HG03039 (cell line): ENCODE results near the gene ACAN.

Experiments
- ATAC-seq: cut with Tn5 transposase; IDR thresholded peaks from one replicate; pipeline ENCODE4 v1.9.1; 2021; ENCODE audit warnings: mild to moderate bottlenecking, moderate library complexity; ENCODE audit not compliant: unreplicated experiment

Gene ACAN

DNA sequence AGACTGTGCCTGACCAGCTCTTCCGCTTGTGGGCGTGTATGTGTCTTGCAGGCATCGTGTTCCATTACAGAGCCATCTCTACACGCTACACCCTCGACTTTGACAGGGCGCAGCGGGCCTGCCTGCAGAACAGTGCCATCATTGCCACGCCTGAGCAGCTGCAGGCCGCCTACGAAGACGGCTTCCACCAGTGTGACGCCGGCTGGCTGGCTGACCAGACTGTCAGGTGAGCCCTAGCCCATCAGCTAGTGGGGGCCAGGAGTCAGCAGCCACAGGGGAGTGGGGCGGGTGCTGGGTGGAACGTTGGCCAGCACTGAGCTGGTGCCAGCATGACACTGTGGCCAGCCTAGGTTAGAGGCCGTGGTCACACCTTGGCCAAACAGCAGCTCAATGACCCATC lies 36.7 kb downstream of the ACAN start:
- no peak for ATAC-seq

DNA sequence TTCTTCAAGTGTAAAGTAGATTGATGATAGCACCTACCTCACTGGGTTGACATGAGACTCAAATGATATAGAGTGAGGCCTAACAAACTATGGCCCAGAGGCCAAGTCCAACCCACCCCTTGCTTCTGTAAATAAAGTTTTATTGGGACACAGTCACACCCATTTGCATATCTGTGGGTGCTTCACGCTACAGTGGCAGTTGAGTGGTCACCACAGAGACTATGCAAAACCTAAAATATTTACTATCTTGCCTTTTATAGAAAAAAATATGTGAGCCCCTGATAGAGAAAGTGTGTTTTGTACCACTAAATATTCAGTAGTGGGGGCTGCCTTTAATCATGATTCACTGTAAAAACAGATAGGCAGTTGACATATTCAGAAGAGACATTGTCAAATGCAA lies 38.0 kb downstream of the ACAN start:
- no peak for ATAC-seq

DNA sequence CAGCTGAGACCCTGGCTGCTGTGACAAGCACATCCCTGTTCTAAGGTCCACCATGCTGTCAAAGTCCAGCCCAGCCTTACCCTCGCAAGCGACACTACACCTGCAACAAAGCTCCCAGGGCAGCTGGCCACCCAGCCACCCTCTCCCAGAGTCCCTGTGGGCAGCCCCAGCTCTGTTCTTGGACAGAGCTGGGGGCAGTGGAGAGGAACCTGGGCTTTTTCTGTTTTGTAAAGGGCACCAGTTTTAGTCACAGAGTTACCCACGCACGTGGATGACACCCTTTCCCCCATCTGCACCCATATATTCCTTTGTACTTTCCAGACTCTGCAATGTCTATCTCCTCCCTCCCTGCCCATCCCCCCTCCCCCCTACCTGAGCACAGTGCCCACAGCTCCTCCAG lies 38.9 kb downstream of the ACAN start:
- no peak for ATAC-seq

DNA sequence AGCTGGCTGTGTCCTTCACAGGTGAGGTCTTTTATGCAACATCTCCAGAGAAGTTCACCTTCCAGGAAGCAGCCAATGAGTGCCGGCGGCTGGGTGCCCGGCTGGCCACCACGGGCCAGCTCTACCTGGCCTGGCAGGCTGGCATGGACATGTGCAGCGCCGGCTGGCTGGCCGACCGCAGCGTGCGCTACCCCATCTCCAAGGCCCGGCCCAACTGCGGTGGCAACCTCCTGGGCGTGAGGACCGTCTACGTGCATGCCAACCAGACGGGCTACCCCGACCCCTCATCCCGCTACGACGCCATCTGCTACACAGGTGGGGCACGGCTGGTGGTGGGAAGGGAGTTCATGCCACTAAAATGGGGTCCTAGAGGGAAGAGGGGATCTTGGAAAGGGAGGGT lies 40.1 kb downstream of the ACAN start:
- no peak for ATAC-seq

DNA sequence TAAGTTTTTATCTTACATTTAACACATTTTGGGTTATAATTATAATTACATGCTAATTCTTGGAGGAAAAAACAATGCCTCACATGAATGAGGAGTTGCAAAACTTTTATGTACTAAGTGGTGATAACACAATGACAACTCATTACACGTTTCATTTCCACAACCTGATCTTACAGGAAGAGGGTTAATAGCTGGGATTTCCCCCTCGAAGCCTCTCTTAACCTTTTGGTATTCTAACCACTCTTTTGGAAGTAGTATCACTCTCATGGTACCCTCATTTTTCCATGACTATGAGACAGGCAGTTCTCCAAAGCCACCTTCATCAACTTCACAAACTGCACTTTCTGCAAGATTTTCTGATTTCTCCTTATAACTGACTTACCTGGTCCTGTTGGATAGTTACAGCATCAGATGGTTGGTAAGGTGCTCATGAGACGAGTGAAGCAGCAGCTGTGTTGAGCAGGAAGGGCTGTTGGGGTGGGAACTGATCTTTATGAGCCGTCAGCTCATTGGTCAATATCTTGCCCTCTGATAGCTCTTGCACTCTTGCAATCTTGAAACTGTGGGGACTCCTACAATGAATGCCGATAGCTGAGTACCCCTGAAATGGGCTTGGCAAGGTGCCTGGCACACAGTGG lies 41.6 kb downstream of the ACAN start:
- ATAC-seq = no peak

DNA sequence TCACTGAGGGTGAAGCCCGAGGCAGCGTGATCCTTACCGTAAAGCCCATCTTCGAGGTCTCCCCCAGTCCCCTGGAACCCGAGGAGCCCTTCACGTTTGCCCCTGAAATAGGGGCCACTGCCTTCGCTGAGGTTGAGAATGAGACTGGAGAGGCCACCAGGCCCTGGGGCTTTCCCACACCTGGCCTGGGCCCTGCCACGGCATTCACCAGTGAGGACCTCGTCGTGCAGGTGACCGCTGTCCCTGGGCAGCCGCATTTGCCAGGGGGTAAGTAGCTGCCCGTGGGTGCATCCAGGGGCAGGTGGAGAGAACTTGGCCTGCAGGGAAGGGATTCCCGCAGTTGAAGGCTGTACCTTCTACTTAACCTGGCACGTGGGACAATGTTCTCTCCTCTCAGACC lies 42.4 kb downstream of the ACAN start:
- ATAC-seq = no peak

DNA sequence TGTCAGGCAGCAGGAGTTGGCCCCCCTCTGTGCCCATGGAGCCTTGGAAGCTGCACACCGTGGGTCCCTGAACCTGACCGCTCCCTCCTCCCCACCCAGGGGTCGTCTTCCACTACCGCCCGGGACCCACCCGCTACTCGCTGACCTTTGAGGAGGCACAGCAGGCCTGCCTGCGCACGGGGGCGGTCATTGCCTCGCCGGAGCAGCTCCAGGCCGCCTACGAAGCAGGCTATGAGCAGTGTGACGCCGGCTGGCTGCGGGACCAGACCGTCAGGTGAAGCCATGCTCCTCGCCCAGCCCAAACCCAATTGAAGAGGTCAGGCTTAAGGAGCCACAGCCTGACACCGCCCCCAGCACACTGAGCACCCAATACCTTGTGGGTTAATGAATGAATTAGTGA lies 43.9 kb downstream of the ACAN start:
- no peak for ATAC-seq

DNA sequence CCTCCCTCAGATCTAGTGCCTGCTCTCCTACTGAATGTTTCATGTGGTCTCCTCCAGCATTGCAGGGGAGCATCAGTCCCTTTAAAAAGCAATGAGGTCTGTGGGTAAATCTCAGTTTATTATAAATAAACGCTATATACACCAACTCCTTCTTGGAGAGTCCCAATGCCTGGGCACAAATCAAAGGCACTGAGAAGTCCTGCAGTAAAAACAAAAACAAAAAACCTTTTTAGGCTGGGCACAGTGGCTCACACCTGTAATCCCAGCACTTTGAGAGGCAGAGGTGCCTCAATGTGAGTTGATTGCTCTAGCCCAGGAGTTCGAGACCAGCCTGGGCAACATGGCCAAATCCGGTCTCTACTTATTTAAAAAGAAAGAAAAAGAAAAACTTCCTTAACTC lies 45.0 kb downstream of the ACAN start:
- no peak for ATAC-seq

DNA sequence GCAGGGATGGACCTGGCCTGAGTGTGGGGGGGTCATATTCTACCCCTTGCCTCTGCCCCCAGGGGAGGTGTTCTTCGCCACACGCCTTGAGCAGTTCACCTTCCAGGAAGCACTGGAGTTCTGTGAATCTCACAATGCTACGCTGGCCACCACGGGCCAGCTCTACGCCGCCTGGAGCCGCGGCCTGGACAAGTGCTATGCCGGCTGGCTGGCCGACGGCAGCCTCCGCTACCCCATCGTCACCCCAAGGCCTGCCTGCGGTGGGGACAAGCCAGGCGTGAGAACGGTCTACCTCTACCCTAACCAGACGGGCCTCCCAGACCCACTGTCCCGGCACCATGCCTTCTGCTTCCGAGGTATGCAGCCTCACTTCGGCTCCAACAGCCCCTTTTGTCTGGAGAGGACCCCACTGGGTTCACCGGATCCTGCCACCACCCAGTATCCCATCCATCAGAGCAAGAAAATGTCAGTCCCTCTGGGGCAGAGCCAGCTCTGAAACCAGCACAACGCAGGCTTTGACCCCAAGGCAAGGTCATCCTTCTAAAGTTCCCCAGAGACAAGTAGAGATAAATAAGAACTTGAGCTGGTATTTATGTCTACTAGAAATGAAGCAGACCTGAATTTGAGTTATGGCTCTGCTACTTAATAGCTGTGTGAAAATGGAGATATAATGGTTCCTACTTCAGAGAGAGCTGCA lies 46.3 kb downstream of the ACAN start:
- ATAC-seq = no peak

DNA sequence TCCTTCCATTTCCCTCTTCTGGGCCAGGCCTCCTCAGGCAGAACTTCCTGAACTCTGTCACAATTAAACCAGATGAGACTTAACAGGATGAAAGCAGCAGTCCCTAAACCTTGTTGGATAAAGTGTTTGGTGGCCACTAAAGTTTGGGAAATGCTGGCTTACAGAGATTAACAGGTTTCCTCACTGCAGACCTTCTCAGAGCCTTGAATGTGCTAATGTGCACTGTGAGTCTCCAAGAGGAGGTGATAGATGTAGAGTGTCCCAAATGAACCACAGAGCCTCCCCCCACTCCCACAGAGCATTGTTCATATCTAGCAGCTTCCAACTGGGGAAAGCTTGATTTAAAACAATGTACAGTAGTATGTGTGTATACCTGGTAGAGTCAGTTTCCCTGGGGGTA lies 49.2 kb downstream of the ACAN start:
- ATAC-seq = no peak

DNA sequence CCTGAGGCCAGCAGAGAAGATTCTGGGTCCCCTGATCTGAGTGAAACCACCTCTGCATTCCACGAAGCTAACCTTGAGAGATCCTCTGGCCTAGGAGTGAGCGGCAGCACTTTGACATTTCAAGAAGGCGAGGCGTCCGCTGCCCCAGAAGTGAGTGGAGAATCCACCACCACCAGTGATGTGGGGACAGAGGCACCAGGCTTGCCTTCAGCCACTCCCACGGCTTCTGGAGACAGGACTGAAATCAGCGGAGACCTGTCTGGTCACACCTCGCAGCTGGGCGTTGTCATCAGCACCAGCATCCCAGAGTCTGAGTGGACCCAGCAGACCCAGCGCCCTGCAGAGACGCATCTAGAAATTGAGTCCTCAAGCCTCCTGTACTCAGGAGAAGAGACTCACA lies 55.7 kb downstream of the ACAN start:
- ATAC-seq = no peak

DNA sequence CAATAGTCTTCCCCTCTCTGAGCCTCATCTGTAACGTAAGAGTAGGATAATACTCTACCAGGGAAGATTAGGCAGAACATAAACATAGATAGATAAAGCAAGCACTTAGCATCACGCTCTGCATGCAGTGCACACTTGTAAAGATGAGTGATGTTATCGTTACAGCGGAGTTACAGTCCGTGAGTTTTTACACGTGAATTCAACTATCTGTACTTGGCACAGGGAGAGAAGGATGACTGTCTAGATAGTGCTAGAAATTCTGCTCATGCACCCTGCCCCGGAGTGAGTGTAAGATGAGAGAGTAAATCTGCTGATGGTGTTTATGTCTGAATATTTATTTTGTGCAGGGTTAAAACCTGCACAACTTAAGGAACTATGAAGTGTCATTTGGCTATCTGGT lies 56.3 kb downstream of the ACAN start:
- no peak for ATAC-seq

DNA sequence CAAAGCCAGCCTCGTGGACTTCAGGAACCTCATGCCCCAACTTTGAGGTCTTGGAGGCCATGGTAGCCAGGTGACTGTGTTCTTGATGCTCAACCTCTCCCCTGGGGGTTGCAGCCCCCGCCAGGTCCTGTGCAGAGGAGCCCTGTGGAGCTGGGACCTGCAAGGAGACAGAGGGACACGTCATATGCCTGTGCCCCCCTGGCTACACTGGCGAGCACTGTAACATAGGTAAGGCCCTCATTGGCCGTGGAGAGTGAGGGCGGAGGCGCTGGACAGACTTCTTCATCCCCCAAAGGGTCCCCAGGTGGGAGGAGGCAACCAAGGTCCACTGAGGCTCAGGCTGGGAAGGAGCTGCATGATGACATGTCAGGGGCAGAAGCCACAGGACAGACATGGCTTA lies 57.0 kb downstream of the ACAN start:
- ATAC-seq = no peak

DNA sequence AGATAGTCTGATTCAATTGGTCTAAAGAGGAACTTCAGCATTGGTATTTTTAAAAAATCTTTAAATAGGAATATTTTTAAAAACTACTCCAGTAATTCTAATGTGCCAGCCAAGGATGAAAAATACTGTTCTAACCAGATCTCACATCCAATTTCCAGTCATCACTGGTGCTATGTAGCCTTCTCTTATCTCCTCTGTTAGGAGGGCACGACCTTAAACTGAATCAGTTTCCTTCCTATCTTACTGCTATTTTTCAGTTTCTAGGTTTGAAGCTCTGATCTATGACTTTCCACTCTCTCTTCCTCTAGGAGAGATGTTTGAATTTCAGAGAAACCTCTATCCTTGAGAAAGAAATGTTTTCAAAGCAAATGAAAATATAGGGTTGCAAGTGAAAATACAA lies 60.2 kb downstream of the ACAN start:
- no peak for ATAC-seq

DNA sequence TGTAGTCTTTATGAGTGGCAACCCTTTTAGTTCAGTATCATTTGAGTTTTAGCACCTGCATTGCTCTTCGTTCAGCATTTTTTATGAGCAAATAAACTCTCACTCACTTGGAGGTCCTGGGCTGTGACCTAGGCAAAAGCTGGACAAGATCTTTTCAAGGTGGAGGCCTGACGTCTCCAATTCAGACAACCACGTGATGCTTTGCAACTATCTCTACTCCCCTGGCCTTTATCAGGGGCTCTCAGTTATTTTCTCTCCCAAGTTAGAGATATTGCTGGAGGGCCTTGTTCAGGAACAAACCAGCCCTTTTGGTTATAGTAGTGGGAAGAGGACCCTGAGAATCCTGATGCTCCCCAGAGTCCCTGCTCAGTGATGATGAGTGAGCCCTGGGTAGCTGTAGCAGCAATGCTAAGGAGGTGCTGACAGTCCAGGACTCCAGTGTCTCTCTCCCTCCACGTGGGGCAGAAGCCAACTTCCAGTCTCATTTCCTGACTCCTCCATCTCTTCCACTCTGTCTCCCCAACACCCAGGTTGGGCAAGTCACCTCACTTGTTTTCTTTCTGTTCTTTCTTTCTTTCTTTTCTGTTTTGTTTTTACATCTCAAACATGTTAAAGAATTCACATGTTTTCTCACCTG lies 61.7 kb downstream of the ACAN start:
- ATAC-seq = no peak

DNA sequence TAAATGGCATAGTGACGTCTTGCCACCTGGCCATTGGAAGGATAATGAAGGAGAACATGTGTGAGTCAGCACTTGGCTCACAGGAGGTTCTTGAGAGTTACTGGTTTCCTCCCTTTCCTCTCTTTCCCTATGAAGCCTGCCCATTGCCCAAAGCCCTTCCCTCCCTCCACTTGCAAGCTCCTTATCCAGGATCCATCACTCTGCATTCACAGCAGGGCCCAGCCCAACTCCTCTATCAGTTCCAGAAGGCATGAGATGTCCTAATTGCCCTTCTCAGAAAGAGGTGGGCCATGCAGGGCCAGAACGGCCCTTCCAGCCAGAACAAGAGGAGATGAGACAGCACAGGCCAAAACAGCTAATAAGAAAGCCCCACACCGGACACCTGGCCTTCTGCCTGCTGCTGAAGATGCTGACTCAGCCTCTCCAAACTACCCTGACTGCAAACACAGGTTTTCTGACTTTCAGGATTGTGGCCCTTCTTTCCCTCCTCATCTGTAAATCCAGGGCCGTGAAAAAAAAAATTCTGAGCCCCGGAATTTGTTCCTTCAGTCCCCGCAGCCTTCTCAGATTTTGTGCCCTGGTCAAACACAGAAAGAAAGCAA lies 62.4 kb downstream of the ACAN start:
- ATAC-seq = no peak

DNA sequence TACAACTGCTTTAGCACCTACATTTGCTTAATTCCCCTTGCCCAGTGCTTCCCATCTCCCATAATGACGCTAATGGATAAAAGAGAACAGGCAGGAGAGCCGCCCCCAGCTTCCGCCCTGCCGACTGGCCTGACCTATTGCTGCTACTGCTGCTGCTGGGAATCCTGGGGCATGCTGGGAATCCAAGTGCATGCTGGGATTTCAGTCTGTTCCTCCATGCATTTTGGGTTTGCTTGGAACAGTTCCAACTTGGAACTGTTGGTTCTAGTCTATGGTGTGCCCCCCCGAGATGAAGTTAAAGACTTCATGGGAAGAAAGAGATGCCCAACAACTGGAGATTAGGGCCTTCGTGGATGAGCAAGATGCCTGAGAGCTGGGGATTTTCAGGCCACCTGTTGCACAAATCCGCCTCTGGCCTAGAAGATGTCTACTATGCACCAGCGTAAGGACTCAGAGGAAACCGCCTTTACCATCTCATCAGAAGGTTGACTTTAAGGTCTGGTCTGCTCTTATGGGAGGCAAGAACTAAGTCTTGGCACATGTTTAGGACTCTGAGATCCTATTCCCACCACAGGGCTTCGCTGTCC lies 63.2 kb downstream of the ACAN start:
- ATAC-seq = no peak

DNA sequence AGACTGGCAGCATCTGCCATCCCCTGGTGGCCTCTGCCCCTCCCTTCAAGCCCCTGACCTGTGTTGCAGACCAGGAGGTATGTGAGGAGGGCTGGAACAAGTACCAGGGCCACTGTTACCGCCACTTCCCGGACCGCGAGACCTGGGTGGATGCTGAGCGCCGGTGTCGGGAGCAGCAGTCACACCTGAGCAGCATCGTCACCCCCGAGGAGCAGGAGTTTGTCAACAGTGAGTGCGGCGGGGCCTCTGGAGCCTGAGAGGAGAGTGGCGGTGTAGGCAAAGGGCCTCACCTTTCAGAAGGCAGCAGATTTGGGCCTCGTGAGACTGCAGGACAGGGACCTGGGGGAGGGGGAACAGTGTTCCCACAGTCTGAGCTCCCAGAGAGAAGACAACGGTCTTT lies 68.1 kb downstream of the ACAN start:
- no peak for ATAC-seq

DNA sequence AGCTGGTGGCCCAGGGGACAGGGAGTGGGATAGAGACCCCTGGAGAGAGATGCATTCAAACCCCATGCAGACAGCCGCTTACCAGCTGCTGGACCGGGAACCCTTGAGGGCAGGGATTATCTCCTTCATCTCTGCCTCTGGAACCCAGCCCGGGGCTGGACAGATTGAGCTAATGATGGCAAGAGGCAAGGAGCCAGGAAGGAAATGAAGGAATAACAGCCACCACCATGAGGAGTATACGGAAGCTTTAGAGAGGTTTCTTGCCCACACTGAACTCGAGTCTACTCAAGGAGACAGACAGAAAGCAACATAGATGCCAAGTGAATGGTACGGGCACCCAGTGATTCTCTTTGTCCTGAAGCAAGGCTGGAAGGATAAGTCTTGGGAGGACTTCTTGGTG lies 68.9 kb downstream of the ACAN start:
- no peak for ATAC-seq

DNA sequence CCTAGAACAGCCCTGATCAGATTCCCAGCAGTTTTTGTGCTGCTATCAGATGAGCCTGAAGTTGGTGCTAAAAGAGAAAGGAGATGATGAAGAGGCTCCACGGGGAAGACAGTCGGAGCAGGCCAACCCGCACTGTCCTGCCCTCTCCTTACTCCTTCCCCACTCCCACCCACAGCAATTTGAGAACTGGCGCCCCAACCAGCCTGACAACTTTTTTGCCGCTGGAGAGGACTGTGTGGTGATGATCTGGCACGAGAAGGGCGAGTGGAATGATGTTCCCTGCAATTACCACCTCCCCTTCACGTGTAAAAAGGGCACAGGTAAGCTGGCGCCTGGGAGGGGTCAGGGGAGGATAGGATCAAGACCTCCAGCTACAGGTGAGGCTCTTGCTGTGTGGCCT lies 69.5 kb downstream of the ACAN start:
- ATAC-seq = no peak

DNA sequence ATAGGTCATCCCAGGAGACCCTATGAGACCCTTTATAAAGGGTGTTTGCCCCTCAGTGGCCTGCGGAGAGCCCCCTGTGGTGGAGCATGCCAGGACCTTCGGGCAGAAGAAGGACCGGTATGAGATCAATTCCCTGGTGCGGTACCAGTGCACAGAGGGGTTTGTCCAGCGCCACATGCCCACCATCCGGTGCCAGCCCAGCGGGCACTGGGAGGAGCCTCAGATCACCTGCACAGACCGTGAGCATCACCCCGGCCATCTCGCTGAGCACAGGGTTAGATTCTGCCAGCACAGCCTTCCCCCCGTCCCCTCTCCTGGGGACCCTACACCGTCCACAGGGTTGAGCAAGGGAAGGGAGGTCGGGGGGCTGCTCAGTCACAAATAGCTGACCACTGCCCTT lies 70.5 kb downstream of the ACAN start:
- no peak for ATAC-seq

DNA sequence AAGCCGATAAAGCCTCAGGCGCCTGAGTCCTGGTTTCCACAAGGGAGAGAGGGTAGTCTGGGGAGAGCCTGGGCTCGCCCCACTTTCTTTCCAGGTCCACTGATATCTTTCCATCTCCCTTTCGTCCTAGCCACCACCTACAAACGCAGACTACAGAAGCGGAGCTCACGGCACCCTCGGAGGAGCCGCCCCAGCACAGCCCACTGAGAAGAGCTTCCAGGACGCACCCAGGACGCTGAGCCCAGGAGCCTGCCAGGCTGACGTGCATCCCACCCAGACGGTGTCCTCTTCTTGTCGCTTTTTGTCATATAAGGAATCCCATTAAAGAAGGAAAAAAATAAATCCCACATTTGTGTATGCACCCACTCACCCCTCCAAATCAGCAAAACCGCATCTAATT lies 71.0 kb downstream of the ACAN start:
- ATAC-seq = no peak
